SIG-M5 treated with dmso at 0.1 percent for 504 hours (cell line): ENCODE measurements around the gene ATP2B2.
"Not testable (repeated sequence)": the region's sequence is repeated elsewhere in the genome, so short reads cannot be mapped to it uniquely, and the experiment has no call there.

Experiments used
- DNase-seq: peaks from one replicate; lab custom pipeline; 2025; ENCODE audit not compliant: unreplicated experiment; lab: John Stamatoyannopoulos, UW

ATP2B2 gene

GRCh38 chr3:10505050-10505790 lies at the start of gene ATP2B2:
TSS of gene ATP2B2 (minus strand) at chr3:10505586. CDS start at chr3:10449543, 56,043 bp downstream.
- DNase-seq, result no peak

GRCh38 chr3:10554746-10555145 lies 49.4 kb upstream of the ATP2B2 start:
- no peak for DNase-seq

GRCh38 chr3:10554236-10554611 lies 48.8 kb upstream of the ATP2B2 start:
- DNase-seq, result no peak

GRCh38 chr3:10553591-10554235 lies 48.3 kb upstream of the ATP2B2 start:
- no peak for DNase-seq

GRCh38 chr3:10552631-10552943 lies 47.2 kb upstream of the ATP2B2 start:
- no peak for DNase-seq

- peak; percentile 87 for DNase-seq
Observed at GRCh38 chr3:10551821-10552630, 46.6 kb upstream of the ATP2B2 start.

GRCh38 chr3:10551139-10551538 lies 45.8 kb upstream of the ATP2B2 start:
- DNase-seq, result no peak

GRCh38 chr3:10550705-10551104 lies 45.3 kb upstream of the ATP2B2 start:
- DNase-seq, result no peak

GRCh38 chr3:10549617-10550230 lies 44.3 kb upstream of the ATP2B2 start:
- peak; percentile 4 for DNase-seq

- DNase-seq, result no peak
Observed at GRCh38 chr3:10548992-10549391, 43.6 kb upstream of the ATP2B2 start.

GRCh38 chr3:10547841-10548783 lies 42.7 kb upstream of the ATP2B2 start:
- DNase-seq, result no peak

GRCh38 chr3:10547413-10547812 lies 42.0 kb upstream of the ATP2B2 start:
- DNase-seq, result no peak

GRCh38 chr3:10546820-10547263 lies 41.5 kb upstream of the ATP2B2 start:
- DNase-seq, result no peak

GRCh38 chr3:10546181-10546624 lies 40.8 kb upstream of the ATP2B2 start:
- no peak for DNase-seq

- no peak for DNase-seq
Observed at GRCh38 chr3:10542518-10542917, 37.1 kb upstream of the ATP2B2 start.

- DNase-seq, result not testable (repeated sequence)
Observed at GRCh38 chr3:10540347-10540746, 35.0 kb upstream of the ATP2B2 start.

GRCh38 chr3:10534066-10534465 lies 28.7 kb upstream of the ATP2B2 start:
- DNase-seq, result no peak

GRCh38 chr3:10533737-10534023 lies 28.3 kb upstream of the ATP2B2 start:
- no peak for DNase-seq

- DNase-seq, result no peak
Observed at GRCh38 chr3:10532939-10533736, 27.8 kb upstream of the ATP2B2 start.

GRCh38 chr3:10531031-10531430 lies 25.6 kb upstream of the ATP2B2 start:
- no peak for DNase-seq
